Breast epithelium (tissue), 3 donors: ENCODE results near the gene TOP1.

Source experiments
- CTCF ChIP-seq, 3 donors: fragments of 450-650 bp; IDR thresholded peaks; one replicate each; pipeline ENCODE4 v1.5.1; 2016 to 2017; ENCODE audit warnings: antibody characterized with exemption in 3 of 3, mild to moderate bottlenecking in 3 of 3, moderate library complexity in 3 of 3
- POLR2AphosphoS5 ChIP-seq, 3 donors: sonication (generic); formaldehyde crosslinking; IDR thresholded peaks; one replicate each; pipeline ENCODE4 v1.6.1; 2017; ENCODE audit warnings: antibody characterized with exemption in 3 of 3

DNA sequence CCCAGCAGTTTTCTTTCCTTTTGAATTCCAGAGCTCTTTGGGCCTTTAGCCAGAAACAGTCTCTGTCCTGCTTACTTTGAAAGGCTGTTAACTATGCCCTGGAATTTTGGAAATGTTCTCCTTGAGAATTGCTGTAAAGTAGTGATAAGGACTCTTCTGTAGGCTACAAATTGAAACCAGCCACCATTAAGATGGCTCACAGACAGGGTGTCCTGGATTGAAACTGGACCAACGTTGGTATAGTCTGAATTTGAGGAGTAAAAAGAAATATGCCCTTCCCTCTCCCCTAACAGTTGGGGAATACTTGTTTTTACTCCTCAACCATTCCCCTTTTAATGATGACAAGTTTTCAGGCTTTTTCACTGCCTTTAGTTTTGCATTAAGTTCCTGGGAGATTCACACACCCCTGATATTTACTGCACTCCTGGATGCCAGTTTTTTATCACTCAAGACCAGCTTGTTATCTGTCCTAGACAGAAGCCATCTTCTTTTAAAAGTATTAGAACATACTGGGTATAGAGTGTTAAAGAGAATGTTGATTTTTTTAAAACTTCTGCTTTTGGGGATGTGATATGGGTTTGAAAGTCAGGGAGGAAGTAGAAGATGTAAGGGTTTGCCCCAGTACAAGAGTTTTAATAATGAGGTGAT lies 21.9 kb downstream of the TOP1 start:
- no peak for TF ChIP-seq CTCF (IDR thresholded peaks at IDR 0.05)
- TF ChIP-seq POLR2AphosphoS5 (IDR thresholded peaks at IDR 0.05): no peak
